IMR-90 (cell line): ENCODE data around the gene VPS13C. TPM values are rescaled to one million over a fixed set of nuclear protein-coding genes. Genes with fewer than 3 reads are reported as not detected.

Source experiments
- ATAC-seq: fragments of 200-7000 bp; cut with Tn5 transposase; 2 replicates; pipeline ENCODE4 v1.9.1; 2020; ENCODE audit warnings: low read depth, mild to moderate bottlenecking, moderate library complexity
- BruUV-seq: library from RNA; stranded (reverse); fragments of 400-500 nt; replicated peaks from 2 replicates; lab custom pipeline; 2021; lab: Mats Ljungman, UMichigan
- CTCF ChIA-PET: fragments of 300-600 bp; formaldehyde crosslinking; extraction: SDS; loops from one replicate; lab custom pipeline; 2021; ENCODE audit warnings: antibody characterized with exemption; lab: Yijun Ruan, JAX
- POLR2A ChIA-PET: fragments of 300-600 bp; sonication (Branson Sonifier 250); formaldehyde crosslinking; loops from one replicate; lab custom pipeline; 2022; ENCODE audit warnings: antibody characterized with exemption; ENCODE audit not compliant: unreplicated experiment; lab: Charles Lee
- DNase-seq: peaks from one replicate; pipeline ENCODE4 v3.0.0; 2013
- H2AFZ ChIP-seq: replicated peaks from 2 replicates; pipeline ENCODE3; 2013; ENCODE audit warnings: low read length, mild to moderate bottlenecking; ENCODE audit not compliant: poor library complexity
- H2AK5ac ChIP-seq: 2 replicates; pipeline ENCODE4 v1.6.1; 2013; ENCODE audit warnings: low read depth, low read length, inconsistent platforms
- H2AK9ac ChIP-seq: replicated peaks from 2 replicates; pipeline ENCODE3; 2013; ENCODE audit warnings: mild to moderate bottlenecking, low read depth, low read length, moderate library complexity; ENCODE audit not compliant: poor library complexity
- H2BK120ac ChIP-seq: 2 replicates; pipeline ENCODE4 v1.6.1; 2013; ENCODE audit warnings: low read depth, low read length, inconsistent platforms
- H2BK15ac ChIP-seq: 3 replicates; pipeline ENCODE4 v1.6.1; 2013; ENCODE audit warnings: low read depth, low read length, inconsistent platforms
- H2BK20ac ChIP-seq: 2 replicates; pipeline ENCODE4 v1.6.1; 2013; ENCODE audit warnings: low read depth, mild to moderate bottlenecking, inconsistent platforms, low read length, moderate library complexity
- H2BK5ac ChIP-seq: 2 replicates; pipeline ENCODE4 v1.6.1; 2013; ENCODE audit warnings: mild to moderate bottlenecking, low read depth, low read length, inconsistent platforms; ENCODE audit not compliant: poor library complexity, severe bottlenecking
- H3K14ac ChIP-seq: replicated peaks from 2 replicates; pipeline ENCODE4 v1.6.1; 2013; ENCODE audit warnings: low read depth, low read length, inconsistent platforms
- H3K18ac ChIP-seq: 2 replicates; pipeline ENCODE4 v1.6.1; 2013; ENCODE audit warnings: low read depth, low read length, control low read depth
- H3K23ac ChIP-seq: 2 replicates; pipeline ENCODE4 v1.6.1; 2013; ENCODE audit warnings: low read depth, low read length, inconsistent platforms
- H3K27ac ChIP-seq: 2 replicates; pipeline ENCODE4 v1.5.1; 2013; ENCODE audit warnings: mild to moderate bottlenecking, control low read depth, low read length; ENCODE audit not compliant: insufficient read depth
- H3K27me3 ChIP-seq: 2 replicates; pipeline ENCODE4 v1.6.1; 2013; ENCODE audit warnings: low read length; ENCODE audit not compliant: control insufficient read depth, insufficient read depth
- H3K36me3 ChIP-seq: 2 replicates; pipeline ENCODE4 v1.6.1; 2013; ENCODE audit warnings: low read length, mixed read lengths; ENCODE audit not compliant: control insufficient read depth, insufficient read depth
- H3K4ac ChIP-seq: 2 replicates; pipeline ENCODE4 v1.6.1; 2013; ENCODE audit warnings: low read depth, low read length, inconsistent platforms
- H3K4me1 ChIP-seq: 2 replicates; pipeline ENCODE4 v1.6.1; 2013; ENCODE audit warnings: low read length, mixed read lengths; ENCODE audit not compliant: control insufficient read depth, insufficient read depth
- H3K4me2 ChIP-seq: 2 replicates; pipeline ENCODE4 v1.6.1; 2013; ENCODE audit warnings: low read depth, mild to moderate bottlenecking, control low read depth, low read length, moderate library complexity
- H3K4me3 ChIP-seq: 2 replicates; pipeline ENCODE4 v1.5.1; 2013; ENCODE audit warnings: low read depth, mild to moderate bottlenecking, control low read depth, low read length, moderate library complexity; ENCODE audit not compliant: insufficient read depth
- H3K56ac ChIP-seq: 2 replicates; pipeline ENCODE4 v1.6.1; 2013; ENCODE audit warnings: low read length, inconsistent platforms; ENCODE audit not compliant: insufficient read depth; ENCODE audit errors: extremely low read depth
- H3K79me1 ChIP-seq, 2 experiments: 2 replicates each; pipeline ENCODE4 v1.6.1; 2013; ENCODE audit warnings: low read length in 2 of 2, inconsistent platforms in 1 of 2, low read depth in 1 of 2
- H3K9ac ChIP-seq: 2 replicates; pipeline ENCODE4 v1.6.1; 2013; ENCODE audit warnings: low read depth, low read length, control low read depth
- H3K9me1 ChIP-seq: 2 replicates; pipeline ENCODE4 v1.6.1; 2013; ENCODE audit warnings: low read length, inconsistent platforms; ENCODE audit not compliant: insufficient read depth
- H3K9me3 ChIP-seq: 2 replicates; pipeline ENCODE4 v1.6.1; 2013; ENCODE audit warnings: low read length; ENCODE audit not compliant: control insufficient read depth, insufficient read depth
- H4K20me1 ChIP-seq: 2 replicates; pipeline ENCODE4 v1.6.1; 2013; ENCODE audit warnings: low read length, inconsistent platforms; ENCODE audit not compliant: insufficient read depth
- H4K5ac ChIP-seq: 2 replicates; pipeline ENCODE4 v1.6.1; 2013; ENCODE audit warnings: mild to moderate bottlenecking, low read depth, low read length, control low read depth
- H4K8ac ChIP-seq, 2 experiments: 2 replicates each; pipeline ENCODE4 v1.6.1; 2013; ENCODE audit warnings: low read depth in 2 of 2, low read length in 2 of 2, control low read depth in 1 of 2, inconsistent platforms in 1 of 2
- H4K91ac ChIP-seq: 2 replicates; pipeline ENCODE4 v1.6.1; 2013; ENCODE audit warnings: low read depth, low read length, inconsistent platforms; ENCODE audit not compliant: insufficient read depth
- BHLHE40 ChIP-seq: fragments of 150-350 bp; IDR thresholded peaks from 2 replicates; pipeline ENCODE4 v1.6.1; 2016; ENCODE audit warnings: mild to moderate bottlenecking, low read depth, low read length
- CEBPB ChIP-seq: IDR thresholded peaks from 2 replicates; pipeline ENCODE4 v1.6.1; 2012; ENCODE audit warnings: low read depth, low read length, improper control_type of control experiment
- CHD1 ChIP-seq: IDR thresholded peaks from 2 replicates; pipeline ENCODE4 v1.6.1; 2012; ENCODE audit warnings: low read depth, low read length, improper control_type of control experiment
- FOS ChIP-seq: fragments of 150-350 bp; IDR thresholded peaks from 2 replicates; pipeline ENCODE4 v1.6.1; 2016; ENCODE audit warnings: low read depth, low read length
- MAFK ChIP-seq: IDR thresholded peaks from 2 replicates; pipeline ENCODE4 v1.6.1; 2012; ENCODE audit warnings: low read depth, low read length, improper control_type of control experiment
- MAZ ChIP-seq: IDR thresholded peaks from 2 replicates; pipeline ENCODE4 v1.6.1; 2012; ENCODE audit warnings: low read depth, mild to moderate bottlenecking, low read length, improper control_type of control experiment, moderate library complexity, borderline replicate concordance
- MXI1 ChIP-seq: IDR thresholded peaks from 2 replicates; pipeline ENCODE4 v1.6.1; 2012; ENCODE audit warnings: low read depth, mild to moderate bottlenecking, low read length, moderate library complexity, borderline replicate concordance
- NFE2L2 ChIP-seq: fragments of 150-350 bp; IDR thresholded peaks from 2 replicates; pipeline ENCODE4 v1.6.1; 2016; ENCODE audit warnings: low read depth, mild to moderate bottlenecking, low read length
- POLR2A ChIP-seq: IDR thresholded peaks from 2 replicates; pipeline ENCODE4 v1.6.1; 2012; ENCODE audit warnings: mild to moderate bottlenecking, low read depth, low read length
- RAD21 ChIP-seq: IDR thresholded peaks from 2 replicates; pipeline ENCODE4 v1.6.1; 2012; ENCODE audit warnings: low read length, improper control_type of control experiment
- RCOR1 ChIP-seq: IDR thresholded peaks from 2 replicates; pipeline ENCODE4 v1.6.1; 2012; ENCODE audit warnings: mild to moderate bottlenecking, low read length, improper control_type of control experiment; ENCODE audit not compliant: insufficient replicate concordance
- RFX5 ChIP-seq: IDR thresholded peaks from 2 replicates; pipeline ENCODE4 v1.8.0; 2012; ENCODE audit warnings: low read depth, mild to moderate bottlenecking, low read length, moderate library complexity
- SMC3 ChIP-seq: fragments of 150-350 bp; IDR thresholded peaks from 2 replicates; pipeline ENCODE4 v1.6.1; 2016; ENCODE audit warnings: low read depth, mild to moderate bottlenecking, antibody characterized with exemption, low read length, moderate library complexity
- USF2 ChIP-seq: fragments of 150-350 bp; IDR thresholded peaks from 2 replicates; pipeline ENCODE4 v1.6.1; 2017; ENCODE audit warnings: mild to moderate bottlenecking, antibody characterized with exemption, low read length, low read depth
- WGBS, 2 experiments: methylation state at CpG; one replicate each; pipeline versions ENCODE4 v1.1.5 to v1.1.7; 2013; ENCODE audit warnings: missing lambda C conversion rate in 2 of 2; ENCODE audit not compliant: insufficient read length in 1 of 2; ENCODE audit errors: extremely low coverage in 2 of 2; 5-methylcytosine and 5-hydroxymethylcytosine counted together
- dilution Hi-C: fragments of 300-500 bp; cut with HindIII; formaldehyde crosslinking; loops from one replicate; pipeline ENCODE4 v1.14.3; 2018; ENCODE audit warnings: low sequenced_read_pairs; ENCODE audit not compliant: unreplicated experiment
- in situ Hi-C: fragments of 300-500 bp; cut with MboI; formaldehyde crosslinking; loops from 3 replicates; pipeline ENCODE4 v1.14.3; 2019; ENCODE audit warnings: low sequenced_read_pairs, inconsistent platforms, mixed read lengths
- intact Hi-C: fragments of 100-400 bp; cut with micrococcal nuclease; formaldehyde crosslinking; loops from 2 replicates; pipeline ENCODE4 v1.10.0; 2022
- polyA plus RNA-seq, 3 experiments: library from polyadenylated mRNA; depleted of rRNA; stranded (reverse); fragments of >200 nt; gene quantifications; 2 replicates each; pipeline ENCODE4 v1.2.3, GENCODE V29; 2012; ENCODE audit warnings: low replicate concordance in 1 of 3
- total RNA-seq: library from RNA; depleted of rRNA; stranded (reverse); fragments of >200 nt; gene quantifications from 2 replicates; pipeline ENCODE4 v1.2.3, GENCODE V29; 2012
- TF ChIP-seq, protein P1 (sequence below): fragments of 150-350 bp; IDR thresholded peaks from 2 replicates; pipeline ENCODE4 v1.6.1; 2016; ENCODE audit warnings: low read depth, mild to moderate bottlenecking, low read length, moderate library complexity, borderline replicate concordance
- TF ChIP-seq, protein P2 (sequence below): conservative IDR thresholded peaks from 2 replicates; pipeline ENCODE4 v1.5.1; 2012; ENCODE audit warnings: mild to moderate bottlenecking, low read depth, low read length, improper control_type of control experiment

The VPS13C gene
- total and polyA plus RNA-seq, 2 of the 4 experiments (the other 2 are of a cell fraction) = 8.1 to 32.8 TPM

- Histone ChIP-seq H3K4me1 (no peaks in the 10 kb centered on the region), H3K4me3 (no peak overlapping the region), H4K91ac (no peak overlapping the region), H2BK20ac (no peak overlapping the region), H3K23ac (no peak overlapping the region), H4K5ac (no peak overlapping the region), H3K36me3 (peaks cover 2% of the 10 kb centered on the region; the same call in 1 of the 2 replicates), H2BK5ac (no peak overlapping the region), H3K14ac (no peak overlapping the region), H2AK9ac (no peak overlapping the region), H3K4me2 (no peak overlapping the region), H4K20me1 (no peaks in the 10 kb centered on the region), H2AK5ac (no peak overlapping the region), H2BK15ac (no peak overlapping the region), H3K18ac (no peak overlapping the region), H3K27ac (no peak overlapping the region), H4K8ac (no peak overlapping the region), H2AFZ (no peak overlapping the region), H2BK120ac (no peak overlapping the region), H3K4ac (no peak overlapping the region), H3K27me3 (no peaks in the 10 kb centered on the region), H3K9ac (no peak overlapping the region), H3K79me1 (no peaks in the 10 kb centered on the region), H3K9me1 (no peaks in the 10 kb centered on the region; the same call in 1 of the 2 replicates), H3K9me3 (no peaks in the 10 kb centered on the region), H3K56ac (no peak overlapping the region)
- no peak for DNase-seq
- TF ChIP-seq RAD21 (no peak), FOS (no peak), MAFK (no peak), SMC3 (no peak), BHLHE40 (no peak), RCOR1 (no peak), USF2 (no peak), CHD1 (no peak), NFE2L2 (no peak), CEBPB (no peak), RFX5 (no peak), MXI1 (no peak), POLR2A (no peak), MAZ (no peak)
- TF ChIP-seq, protein P1, sequence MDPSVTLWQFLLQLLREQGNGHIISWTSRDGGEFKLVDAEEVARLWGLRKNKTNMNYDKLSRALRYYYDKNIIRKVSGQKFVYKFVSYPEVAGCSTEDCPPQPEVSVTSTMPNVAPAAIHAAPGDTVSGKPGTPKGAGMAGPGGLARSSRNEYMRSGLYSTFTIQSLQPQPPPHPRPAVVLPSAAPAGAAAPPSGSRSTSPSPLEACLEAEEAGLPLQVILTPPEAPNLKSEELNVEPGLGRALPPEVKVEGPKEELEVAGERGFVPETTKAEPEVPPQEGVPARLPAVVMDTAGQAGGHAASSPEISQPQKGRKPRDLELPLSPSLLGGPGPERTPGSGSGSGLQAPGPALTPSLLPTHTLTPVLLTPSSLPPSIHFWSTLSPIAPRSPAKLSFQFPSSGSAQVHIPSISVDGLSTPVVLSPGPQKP = no peak
- TF ChIP-seq, protein P2, sequence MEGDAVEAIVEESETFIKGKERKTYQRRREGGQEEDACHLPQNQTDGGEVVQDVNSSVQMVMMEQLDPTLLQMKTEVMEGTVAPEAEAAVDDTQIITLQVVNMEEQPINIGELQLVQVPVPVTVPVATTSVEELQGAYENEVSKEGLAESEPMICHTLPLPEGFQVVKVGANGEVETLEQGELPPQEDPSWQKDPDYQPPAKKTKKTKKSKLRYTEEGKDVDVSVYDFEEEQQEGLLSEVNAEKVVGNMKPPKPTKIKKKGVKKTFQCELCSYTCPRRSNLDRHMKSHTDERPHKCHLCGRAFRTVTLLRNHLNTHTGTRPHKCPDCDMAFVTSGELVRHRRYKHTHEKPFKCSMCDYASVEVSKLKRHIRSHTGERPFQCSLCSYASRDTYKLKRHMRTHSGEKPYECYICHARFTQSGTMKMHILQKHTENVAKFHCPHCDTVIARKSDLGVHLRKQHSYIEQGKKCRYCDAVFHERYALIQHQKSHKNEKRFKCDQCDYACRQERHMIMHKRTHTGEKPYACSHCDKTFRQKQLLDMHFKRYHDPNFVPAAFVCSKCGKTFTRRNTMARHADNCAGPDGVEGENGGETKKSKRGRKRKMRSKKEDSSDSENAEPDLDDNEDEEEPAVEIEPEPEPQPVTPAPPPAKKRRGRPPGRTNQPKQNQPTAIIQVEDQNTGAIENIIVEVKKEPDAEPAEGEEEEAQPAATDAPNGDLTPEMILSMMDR = no peak
- intact Hi-C loops = no loop called here
- in situ Hi-C loops = no loop called here
- BruUV-seq = no TSS peak
- 94% methylated on average over 2 of the region's 3 CpGs; no CpG with 5 or more reads in 1 of the 2 experiments for WGBS, 2 experiments
- dilution Hi-C loops = no loop called here
- POLR2A ChIA-PET = no interaction called here
- ATAC-seq = no peak
- CTCF ChIA-PET = no interaction called here
Observed at GRCh38 chr15:61923173-61923572, 137.1 kb downstream of the VPS13C start.
